ENCODE results near the gene PDXK. TPM values are rescaled to one million over a fixed set of nuclear protein-coding genes. Genes with fewer than 3 reads are reported as not detected.

The PDXK gene
- total and polyA plus RNA-seq, 2 of the 13 experiments (the other 11 are each of a cell fraction or from before 2014, with no cell fraction given): 114 to 184 TPM

DNA sequence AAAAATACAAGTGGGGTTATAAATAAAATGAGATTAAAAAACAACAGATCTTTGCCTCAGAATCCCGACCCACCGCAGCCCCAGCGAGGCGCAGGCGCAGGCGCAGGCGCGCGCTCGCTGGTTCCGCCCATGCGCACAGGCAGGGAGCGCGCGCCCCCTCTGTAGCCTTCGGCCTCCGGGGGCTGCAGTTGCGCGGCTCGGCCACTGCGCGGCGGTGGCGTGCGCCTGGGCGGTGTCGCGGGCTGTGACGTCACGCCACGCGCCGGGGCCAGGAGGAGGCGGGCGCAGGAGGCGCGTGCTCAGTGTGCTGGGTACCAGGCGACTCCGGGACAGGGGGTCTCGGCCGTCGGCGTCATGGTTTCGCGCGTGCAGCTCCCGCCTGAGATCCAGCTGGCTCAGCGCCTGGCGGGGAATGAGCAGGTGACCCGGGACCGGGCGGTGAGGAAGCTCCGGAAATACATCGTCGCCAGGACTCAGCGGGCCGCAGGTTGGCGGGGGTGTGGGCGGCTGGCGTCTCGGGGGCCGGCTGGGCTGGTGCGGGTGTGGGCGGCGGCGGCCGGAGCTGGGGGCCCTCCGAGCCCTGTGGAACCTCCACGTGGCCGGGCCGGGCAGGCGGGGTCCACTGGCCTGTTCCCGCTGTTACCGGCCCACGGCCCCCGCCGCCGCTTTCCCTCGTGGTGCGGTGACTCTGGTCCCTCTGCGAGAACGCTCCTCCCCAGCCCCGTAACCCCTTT is 70.5 kb downstream of the PDXK start, which contains the start of gene RRP1:
Gene RRP1 (plus strand): TSS at position 302 of the 734 bp plus-strand sequence. CDS start 53 bp downstream, at position 355.
- in situ Hi-C loops (cut with HindIII; ENCODE audit: extremely low pct_ligation_motif_present, low pct_unique_long_range_greater_than_20kb): no loop called here
- WGBS (ENCODE audit: low lambda C conversion rate): 1% methylated on average over 15 of the region's 83 CpGs
- FAIRE-seq (no peak), ATAC-seq (peak; percentile 88), DNase-seq (ENCODE audit: low spot score) (peak; percentile 74)
- peak within 1 kb of the TSS; percentile 84 for H3K4me2 ChIP-seq (ENCODE audit: low read depth, low read length)
- BruUV-seq (replicated peaks): TSS peak; percentile 68
- ChIA-PET POLR2A (interaction anchor here (0.7 to 2.7 kb wide), 5 partner anchors 12 to 129 kb away, joined by 3 to 21 read pairs (median 4); no protein-coding TSS in a partner anchor), CTCF (ENCODE audit: low intra/inter-chr PET ratio, low total read pairs) (interaction anchor here (0.9 kb wide), 1 partner anchor 186 kb away, joined by 4 read pairs; no protein-coding TSS in a partner anchor)
- peaks cover 18 to 33% of the 10 kb centered on the region in 2 experiments for H3K36me3 ChIP-seq (replicated peaks in 1 of 2; ENCODE audit: control insufficient read depth in 1 of 2, insufficient read depth in 2 of 2, low read length in 2 of 2)
- H3K9ac ChIP-seq (ENCODE audit: insufficient read depth, low read depth, low read length): peak within 1 kb of the TSS; percentile 80
- H3K4me3 ChIP-seq (replicated peaks in 1 of 3; ENCODE audit: insufficient read depth in 1 of 3, low read depth in 2 of 3, low read length in 3 of 3): peak within 1 kb of the TSS; percentile 75 to 95 (median 86)
- H3K9me3 ChIP-seq (ENCODE audit: low read length): no peaks in the 10 kb centered on the region
- H3K27ac ChIP-seq (ENCODE audit: extremely low read length, insufficient read depth, low read length): peak within 1 kb of the TSS; percentile 71
- H3K79me2 ChIP-seq (ENCODE audit: insufficient read depth, low read length): peaks cover 43% of the 10 kb centered on the region
- intact Hi-C loops (cut with micrococcal nuclease; ENCODE audit: unreplicated experiment): no loop called here
- H3K27me3 ChIP-seq (ENCODE audit: control insufficient read depth in 1 of 2, insufficient read depth in 2 of 2, low read length in 2 of 2): no peaks in the 10 kb centered on the region; a peak in 1 of 5 replicates
- peaks cover 5% of the 10 kb centered on the region; the same call in 1 of the 2 replicates for H4K20me1 ChIP-seq (ENCODE audit: insufficient read depth, low read length)
- no peak within 1 kb of the TSS for H2AFZ ChIP-seq (ENCODE audit: low read length)
- peaks cover 16% of the 10 kb centered on the region for H3K4me1 ChIP-seq (ENCODE audit: insufficient read depth, low read length)
- TF ChIP-seq MLLT10 (CRISPR knock-in tag; IDR thresholded peaks at IDR 0.05) (no peak), TBL1XR1 (IDR thresholded peaks at IDR 0.05; ENCODE audit: borderline replicate concordance, low read length, partially characterized antibody) (no peak), GFI1 (CRISPR knock-in tag; IDR thresholded peaks at IDR 0.05; ENCODE audit: borderline replicate concordance) (peak; percentile 42; the same call in 1 of the 2 replicates), MAFF (IDR thresholded peaks at IDR 0.05; ENCODE audit: low read depth, low read length) (no peak), ZNF430 (CRISPR knock-in tag; IDR thresholded peaks at IDR 0.05) (0 out of 2 replicates have a peak, but pooled peaks have one; percentile 35), NR1H2 (CRISPR knock-in tag; IDR thresholded peaks at IDR 0.05; ENCODE audit: borderline replicate concordance, low read depth) (no peak), ZNF782 (CRISPR knock-in tag; IDR thresholded peaks at IDR 0.05; ENCODE audit: borderline replicate concordance) (peak; percentile 55; the same call in 1 of the 2 replicates), ZNF775 (CRISPR knock-in tag; IDR thresholded peaks at IDR 0.05; ENCODE audit: borderline replicate concordance) (no peak), SMAD1 (CRISPR knock-in tag; IDR thresholded peaks at IDR 0.05; ENCODE audit: borderline replicate concordance, low read depth) (peak; percentile 93; the same call in 1 of the 2 replicates), GTF3A (CRISPR knock-in tag; conservative IDR thresholded peaks at IDR 0.05) (0 out of 2 replicates have a peak, but pooled peaks have one; percentile 49), ZNF703 (CRISPR knock-in tag; IDR thresholded peaks at IDR 0.05; ENCODE audit: borderline replicate concordance) (no peak; the same call in 1 of the 2 replicates), PLRG1 (conservative IDR thresholded peaks at IDR 0.05) (no peak), ZNF558 (CRISPR knock-in tag; IDR thresholded peaks at IDR 0.05; ENCODE audit: borderline replicate concordance) (peak; percentile 45; the same call in 1 of the 2 replicates), SRY (CRISPR knock-in tag; IDR thresholded peaks at IDR 0.05) (peak; percentile 46; the same call in 1 of the 2 replicates)
- TF ChIP-seq, protein P1, sequence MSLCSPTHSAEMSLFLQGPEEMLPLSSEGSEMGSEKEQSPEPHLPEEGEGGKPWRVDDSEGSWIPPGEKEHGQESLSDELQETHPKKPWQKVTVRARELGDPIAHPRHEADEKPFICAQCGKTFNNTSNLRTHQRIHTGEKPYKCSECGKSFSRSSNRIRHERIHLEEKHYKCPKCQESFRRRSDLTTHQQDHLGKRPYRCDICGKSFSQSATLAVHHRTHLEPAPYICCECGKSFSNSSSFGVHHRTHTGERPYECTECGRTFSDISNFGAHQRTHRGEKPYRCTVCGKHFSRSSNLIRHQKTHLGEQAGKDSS (CRISPR knock-in tag; IDR thresholded peaks at IDR 0.05; ENCODE audit: borderline replicate concordance, low read depth): peak; percentile 88
- TF ChIP-seq, protein P2, sequence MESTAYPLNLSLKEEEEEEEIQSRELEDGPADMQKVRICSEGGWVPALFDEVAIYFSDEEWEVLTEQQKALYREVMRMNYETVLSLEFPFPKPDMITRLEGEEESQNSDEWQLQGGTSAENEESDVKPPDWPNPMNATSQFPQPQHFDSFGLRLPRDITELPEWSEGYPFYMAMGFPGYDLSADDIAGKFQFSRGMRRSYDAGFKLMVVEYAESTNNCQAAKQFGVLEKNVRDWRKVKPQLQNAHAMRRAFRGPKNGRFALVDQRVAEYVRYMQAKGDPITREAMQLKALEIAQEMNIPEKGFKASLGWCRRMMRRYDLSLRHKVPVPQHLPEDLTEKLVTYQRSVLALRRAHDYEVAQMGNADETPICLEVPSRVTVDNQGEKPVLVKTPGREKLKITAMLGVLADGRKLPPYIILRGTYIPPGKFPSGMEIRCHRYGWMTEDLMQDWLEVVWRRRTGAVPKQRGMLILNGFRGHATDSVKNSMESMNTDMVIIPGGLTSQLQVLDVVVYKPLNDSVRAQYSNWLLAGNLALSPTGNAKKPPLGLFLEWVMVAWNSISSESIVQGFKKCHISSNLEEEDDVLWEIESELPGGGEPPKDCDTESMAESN (CRISPR knock-in tag; conservative IDR thresholded peaks at IDR 0.05): peak; percentile 90
- TF ChIP-seq, protein P3, sequence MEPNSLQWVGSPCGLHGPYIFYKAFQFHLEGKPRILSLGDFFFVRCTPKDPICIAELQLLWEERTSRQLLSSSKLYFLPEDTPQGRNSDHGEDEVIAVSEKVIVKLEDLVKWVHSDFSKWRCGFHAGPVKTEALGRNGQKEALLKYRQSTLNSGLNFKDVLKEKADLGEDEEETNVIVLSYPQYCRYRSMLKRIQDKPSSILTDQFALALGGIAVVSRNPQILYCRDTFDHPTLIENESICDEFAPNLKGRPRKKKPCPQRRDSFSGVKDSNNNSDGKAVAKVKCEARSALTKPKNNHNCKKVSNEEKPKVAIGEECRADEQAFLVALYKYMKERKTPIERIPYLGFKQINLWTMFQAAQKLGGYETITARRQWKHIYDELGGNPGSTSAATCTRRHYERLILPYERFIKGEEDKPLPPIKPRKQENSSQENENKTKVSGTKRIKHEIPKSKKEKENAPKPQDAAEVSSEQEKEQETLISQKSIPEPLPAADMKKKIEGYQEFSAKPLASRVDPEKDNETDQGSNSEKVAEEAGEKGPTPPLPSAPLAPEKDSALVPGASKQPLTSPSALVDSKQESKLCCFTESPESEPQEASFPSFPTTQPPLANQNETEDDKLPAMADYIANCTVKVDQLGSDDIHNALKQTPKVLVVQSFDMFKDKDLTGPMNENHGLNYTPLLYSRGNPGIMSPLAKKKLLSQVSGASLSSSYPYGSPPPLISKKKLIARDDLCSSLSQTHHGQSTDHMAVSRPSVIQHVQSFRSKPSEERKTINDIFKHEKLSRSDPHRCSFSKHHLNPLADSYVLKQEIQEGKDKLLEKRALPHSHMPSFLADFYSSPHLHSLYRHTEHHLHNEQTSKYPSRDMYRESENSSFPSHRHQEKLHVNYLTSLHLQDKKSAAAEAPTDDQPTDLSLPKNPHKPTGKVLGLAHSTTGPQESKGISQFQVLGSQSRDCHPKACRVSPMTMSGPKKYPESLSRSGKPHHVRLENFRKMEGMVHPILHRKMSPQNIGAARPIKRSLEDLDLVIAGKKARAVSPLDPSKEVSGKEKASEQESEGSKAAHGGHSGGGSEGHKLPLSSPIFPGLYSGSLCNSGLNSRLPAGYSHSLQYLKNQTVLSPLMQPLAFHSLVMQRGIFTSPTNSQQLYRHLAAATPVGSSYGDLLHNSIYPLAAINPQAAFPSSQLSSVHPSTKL (CRISPR knock-in tag; IDR thresholded peaks at IDR 0.05): peak; percentile 47; the same call in 1 of the 2 replicates

Measured in HepG2 (cell line).